Mucosa of stomach (tissue), 1 donor: ENCODE results near the gene MBD2.

ENCODE experiments used
- H3K27me3 ChIP-seq: one replicate; pipeline ENCODE4 v1.7.0; 2013; ENCODE audit warnings: mild to moderate bottlenecking, low read length; ENCODE audit not compliant: control insufficient read depth, insufficient read depth
- H3K36me3 ChIP-seq: one replicate; pipeline ENCODE4 v1.7.0; 2013; ENCODE audit warnings: low read length; ENCODE audit not compliant: control insufficient read depth, insufficient read depth
- H3K4me1 ChIP-seq: one replicate; pipeline ENCODE4 v1.7.0; 2013; ENCODE audit warnings: mild to moderate bottlenecking, low read length; ENCODE audit not compliant: control insufficient read depth, insufficient read depth
- H3K4me3 ChIP-seq: one replicate; pipeline ENCODE4 v1.7.0; 2013; ENCODE audit warnings: low read length
- H3K9ac ChIP-seq: one replicate; pipeline ENCODE4 v1.7.0; 2013; ENCODE audit warnings: mild to moderate bottlenecking, low read length, moderate library complexity
- H3K9me3 ChIP-seq: one replicate; pipeline ENCODE4 v1.7.0; 2013; ENCODE audit warnings: mild to moderate bottlenecking, low read length, moderate library complexity; ENCODE audit not compliant: control insufficient read depth
- donor health status: Pancreatic carcinoma.

MBD2 gene

GRCh38 chr18:54184836-54185235 is 39.6 kb downstream of the MBD2 start:
- Histone ChIP-seq H3K36me3 (no peaks in the 10 kb centered on the region), H3K4me3 (no peak overlapping the region), H3K27me3 (no peaks in the 10 kb centered on the region), H3K9me3 (no peaks in the 10 kb centered on the region), H3K4me1 (peaks cover 5% of the 10 kb centered on the region), H3K9ac (no peak overlapping the region)

DNA sequence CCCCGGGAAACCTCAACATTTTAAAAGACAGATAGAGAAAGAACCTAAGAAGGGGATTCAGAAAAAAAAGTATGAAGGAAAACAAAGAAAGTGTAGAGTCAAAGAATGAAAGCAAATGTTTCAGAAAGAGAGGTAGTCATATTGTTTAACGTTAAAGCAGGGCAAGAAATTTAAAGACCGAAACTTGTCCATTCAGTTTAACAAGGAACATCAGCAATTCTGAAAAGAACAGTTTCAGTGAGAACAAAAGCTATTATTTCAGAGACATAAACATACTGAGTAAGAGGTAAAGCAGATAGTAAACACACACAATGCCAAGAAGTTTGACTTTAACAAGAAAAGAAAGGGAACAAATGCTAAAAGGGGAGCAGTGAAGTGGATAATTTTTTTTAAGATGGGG is 41.1 kb downstream of the MBD2 start:
- Histone ChIP-seq H3K27me3 (no peaks in the 10 kb centered on the region), H3K4me3 (no peak overlapping the region), H3K4me1 (peaks cover 5% of the 10 kb centered on the region), H3K9me3 (no peaks in the 10 kb centered on the region), H3K36me3 (no peaks in the 10 kb centered on the region), H3K9ac (no peak overlapping the region)

- Histone ChIP-seq H3K36me3 (no peaks in the 10 kb centered on the region), H3K9me3 (no peaks in the 10 kb centered on the region), H3K9ac (no peak overlapping the region), H3K4me3 (no peak overlapping the region), H3K27me3 (no peaks in the 10 kb centered on the region), H3K4me1 (no peaks in the 10 kb centered on the region)
Observed at GRCh38 chr18:54181856-54182602, 42.4 kb downstream of the MBD2 start.

DNA sequence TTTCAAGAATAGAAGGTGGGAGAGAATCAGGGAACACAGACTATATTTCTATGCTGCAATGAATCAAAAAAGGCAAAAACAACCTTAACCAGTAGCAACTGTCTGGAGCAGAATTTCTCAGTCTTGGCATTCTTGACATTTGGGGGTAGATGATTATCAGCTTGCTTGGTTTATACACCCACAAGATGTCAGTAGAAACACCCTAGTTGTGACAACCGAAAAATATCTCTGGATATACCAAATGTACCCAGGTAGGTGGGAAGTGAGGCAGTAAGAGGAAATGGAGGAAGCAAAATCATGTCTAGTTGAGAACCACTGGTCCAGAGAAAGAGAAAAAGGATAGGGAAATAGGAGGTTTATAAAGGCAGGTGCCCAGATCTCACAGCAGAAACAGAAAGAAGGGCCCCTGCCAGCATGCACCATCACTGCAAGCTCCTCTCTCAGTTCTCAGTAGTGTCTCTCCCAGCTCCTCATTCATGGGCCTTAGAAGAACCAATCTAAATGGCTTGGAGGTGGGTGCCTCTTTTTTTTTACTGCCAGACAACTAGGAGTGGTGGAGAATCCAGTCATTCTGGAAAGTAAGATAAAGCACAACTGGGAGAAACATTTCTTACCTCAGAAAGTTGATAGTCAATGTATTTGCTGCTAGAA is 50.4 kb downstream of the MBD2 start:
- Histone ChIP-seq H3K36me3 (no peaks in the 10 kb centered on the region), H3K27me3 (no peaks in the 10 kb centered on the region), H3K4me3 (no peak overlapping the region), H3K4me1 (no peaks in the 10 kb centered on the region), H3K9me3 (no peaks in the 10 kb centered on the region), H3K9ac (no peak overlapping the region)

GRCh38 chr18:54173250-54173649 is 51.2 kb downstream of the MBD2 start:
- H3K9me3 ChIP-seq = no peaks in the 10 kb centered on the region
- no peaks in the 10 kb centered on the region for H3K27me3 ChIP-seq
- H3K9ac ChIP-seq = no peak overlapping the region
- no peak overlapping the region for H3K4me3 ChIP-seq
- H3K4me1 ChIP-seq = no peaks in the 10 kb centered on the region
- H3K36me3 ChIP-seq = no peaks in the 10 kb centered on the region

DNA sequence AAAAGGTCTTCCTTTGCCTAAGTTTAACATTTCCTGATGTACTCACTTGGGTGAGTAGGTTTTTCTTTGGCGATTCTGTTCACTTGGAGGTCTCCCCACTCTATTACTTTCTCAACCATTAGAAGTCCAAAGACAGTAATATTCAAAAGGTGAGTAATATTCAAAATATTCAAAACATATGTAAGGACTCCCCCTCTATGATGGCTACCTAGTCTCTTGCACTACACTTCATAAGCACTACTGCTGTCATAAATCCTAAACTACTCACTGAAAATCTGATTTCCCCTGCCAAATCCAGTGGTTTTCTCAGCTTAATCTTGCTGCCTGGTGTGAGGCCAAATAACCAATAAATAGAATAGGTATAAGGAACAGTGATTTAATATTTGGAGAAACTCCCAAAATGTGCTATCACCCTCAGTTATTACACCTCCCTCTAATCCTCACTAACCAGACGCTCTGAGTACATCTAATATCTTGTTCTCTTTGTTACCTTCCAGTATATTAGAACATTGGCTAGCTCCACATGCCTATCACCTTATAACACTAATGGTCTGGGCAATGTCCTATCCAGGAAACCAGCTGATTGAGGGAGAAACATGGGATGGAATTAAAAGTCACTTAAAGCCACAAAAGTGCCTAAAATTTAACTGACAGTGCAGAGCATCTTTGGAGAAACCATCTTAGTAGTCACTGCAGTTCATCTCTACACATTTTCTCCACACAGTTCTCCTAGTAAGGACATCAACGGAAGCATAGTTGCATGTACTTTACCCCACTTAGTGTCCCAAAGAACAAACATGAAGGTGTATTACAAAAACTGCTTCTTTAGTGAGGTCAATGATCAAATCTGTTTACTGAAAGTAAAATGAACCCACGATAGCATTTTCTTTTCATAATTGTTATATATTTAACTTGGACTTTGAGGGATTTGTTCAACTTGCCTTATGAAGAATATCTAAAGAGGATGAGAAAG is 54.8 kb downstream of the MBD2 start:
- Histone ChIP-seq H3K4me3 (no peak overlapping the region), H3K4me1 (no peaks in the 10 kb centered on the region), H3K36me3 (no peaks in the 10 kb centered on the region), H3K9ac (no peak overlapping the region), H3K9me3 (no peaks in the 10 kb centered on the region), H3K27me3 (no peaks in the 10 kb centered on the region)

DNA sequence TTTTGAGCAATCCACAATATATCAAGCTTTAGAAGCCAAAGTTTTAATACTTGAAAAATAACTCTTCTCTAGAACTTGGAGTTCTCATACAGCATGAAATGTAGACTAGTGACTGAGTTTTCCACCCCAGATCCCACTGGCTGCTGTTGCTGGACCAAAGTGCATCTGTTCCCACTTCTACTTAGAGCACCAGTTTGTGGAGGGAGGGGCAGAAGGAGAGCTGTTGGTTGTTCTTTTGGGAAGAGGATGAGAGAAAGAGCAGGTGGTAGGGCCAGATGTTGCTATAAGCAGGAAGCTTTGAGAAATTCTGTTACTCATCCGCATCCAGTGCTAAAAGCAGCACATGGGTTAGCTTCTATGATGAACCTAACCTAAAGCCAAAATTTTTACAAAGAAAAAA is 59.0 kb downstream of the MBD2 start:
- Histone ChIP-seq H3K9me3 (no peaks in the 10 kb centered on the region), H3K4me1 (no peaks in the 10 kb centered on the region), H3K27me3 (no peaks in the 10 kb centered on the region), H3K9ac (no peak overlapping the region), H3K36me3 (no peaks in the 10 kb centered on the region), H3K4me3 (no peak overlapping the region)

GRCh38 chr18:54163453-54163852 is 61.0 kb downstream of the MBD2 start:
- Histone ChIP-seq H3K9me3 (no peaks in the 10 kb centered on the region), H3K27me3 (no peaks in the 10 kb centered on the region), H3K9ac (no peak overlapping the region), H3K36me3 (no peaks in the 10 kb centered on the region), H3K4me3 (no peak overlapping the region), H3K4me1 (no peaks in the 10 kb centered on the region)

DNA sequence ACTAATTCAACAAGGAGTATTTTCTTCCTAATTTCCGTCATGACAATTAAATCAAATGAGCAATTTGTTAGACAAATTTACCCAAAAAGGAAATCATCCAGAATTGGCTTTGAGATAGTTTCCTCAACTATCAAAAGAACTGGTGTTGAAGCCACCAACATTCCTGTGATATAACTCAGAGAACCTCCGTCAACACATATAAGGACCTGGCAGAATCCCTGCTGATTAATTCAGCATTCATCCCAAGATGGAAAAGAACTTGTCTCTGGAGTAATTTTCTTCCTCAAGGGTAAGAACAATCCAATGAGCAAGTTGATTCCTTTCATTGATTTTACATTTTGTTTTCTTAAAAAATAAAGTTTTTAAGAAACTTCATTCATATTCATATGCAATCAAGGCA is 62.0 kb downstream of the MBD2 start:
- Histone ChIP-seq H3K36me3 (no peaks in the 10 kb centered on the region), H3K9ac (no peak overlapping the region), H3K4me1 (no peaks in the 10 kb centered on the region), H3K4me3 (no peak overlapping the region), H3K9me3 (no peaks in the 10 kb centered on the region), H3K27me3 (no peaks in the 10 kb centered on the region)

DNA sequence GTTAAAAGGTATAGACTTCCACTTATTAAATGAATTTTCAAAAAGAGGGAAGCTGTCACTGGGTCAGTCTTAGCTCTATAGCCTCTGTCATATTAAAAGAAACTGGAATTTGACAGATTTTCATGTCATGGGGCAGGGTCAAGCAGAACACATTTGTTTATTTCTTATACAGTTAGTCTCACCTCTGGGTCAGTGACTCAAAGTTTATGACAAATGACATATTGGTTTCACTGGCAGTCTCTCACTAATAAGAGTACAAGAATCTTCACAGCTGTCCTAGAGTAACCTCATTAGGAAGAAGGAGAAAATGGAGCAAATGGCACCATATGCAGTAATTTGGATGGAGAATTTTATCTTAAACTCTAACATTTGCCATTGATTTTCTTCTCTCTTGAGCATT is 63.2 kb downstream of the MBD2 start:
- no peaks in the 10 kb centered on the region for H3K27me3 ChIP-seq
- H3K9ac ChIP-seq = no peak overlapping the region
- no peak overlapping the region for H3K4me3 ChIP-seq
- no peaks in the 10 kb centered on the region for H3K9me3 ChIP-seq
- no peaks in the 10 kb centered on the region for H3K4me1 ChIP-seq
- H3K36me3 ChIP-seq = no peaks in the 10 kb centered on the region

DNA sequence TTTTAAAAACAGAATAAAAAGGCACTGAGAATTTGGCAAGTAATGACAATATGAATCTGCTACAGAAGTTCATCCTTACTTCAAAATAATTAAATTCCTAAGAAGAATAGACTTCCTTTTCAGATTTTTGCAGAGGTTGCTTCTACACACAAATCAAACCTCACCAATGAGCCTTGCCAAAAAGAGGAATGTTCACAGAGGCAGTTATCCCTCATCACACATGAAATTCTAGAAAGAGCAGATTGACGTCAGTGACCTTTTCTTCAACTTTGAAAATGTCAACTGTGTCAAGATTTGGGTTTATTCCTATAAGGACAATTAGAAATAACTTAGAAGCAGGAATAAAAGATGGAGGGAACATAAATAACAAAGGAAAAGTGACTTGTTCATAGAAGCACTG is 64.6 kb downstream of the MBD2 start:
- Histone ChIP-seq H3K27me3 (no peaks in the 10 kb centered on the region), H3K9ac (no peak overlapping the region), H3K9me3 (no peaks in the 10 kb centered on the region), H3K36me3 (no peaks in the 10 kb centered on the region), H3K4me1 (no peaks in the 10 kb centered on the region), H3K4me3 (no peak overlapping the region)
